K562 (cell line): ENCODE data around the gene PLCB3. TPM values are rescaled to one million over a fixed set of nuclear protein-coding genes. Genes with fewer than 3 reads are reported as not detected.

Source experiments
- ETS2 ChIP-seq: IDR thresholded peaks from 2 replicates; pipeline ENCODE4 v1.6.1; 2016; ENCODE audit warnings: borderline replicate concordance, missing genetic modification characterization, mild to moderate bottlenecking, moderate library complexity, missing compliant biosample characterization; ENCODE audit not compliant: poor library complexity, severe bottlenecking
- FOXA3 ChIP-seq, 2 experiments: fragments of 450-650 bp in 1 of 2; sonication (generic) in 1 of 2; formaldehyde crosslinking; IDR thresholded peaks in 1 of 2; conservative IDR thresholded peaks in 1 of 2; 2 replicates each; pipeline versions ENCODE4 v1.4.0 to v1.8.0; 2020 to 2022; ENCODE audit warnings: mild to moderate bottlenecking in 2 of 2, missing genetic modification reagents in 1 of 2
- KLF6 ChIP-seq: fragments of 250-450 bp; sonication (Bioruptor Pico); IDR thresholded peaks from 2 replicates; pipeline ENCODE4 v1.4.0; 2020; ENCODE audit warnings: mild to moderate bottlenecking, moderate library complexity, borderline replicate concordance
- MEIS2 ChIP-seq: fragments of 450-650 bp; IDR thresholded peaks from 2 replicates; pipeline ENCODE4 v1.6.1; 2014; ENCODE audit warnings: mild to moderate bottlenecking; ENCODE audit not compliant: partially characterized antibody
- NFIC ChIP-seq: fragments of 450-650 bp; IDR thresholded peaks from 2 replicates; pipeline ENCODE4 v1.6.1; 2017; ENCODE audit warnings: mild to moderate bottlenecking, inconsistent platforms
- NFRKB ChIP-seq: fragments of 450-650 bp; IDR thresholded peaks from 2 replicates; pipeline ENCODE4 v1.6.1; 2016; ENCODE audit warnings: low read depth
- SAFB2 ChIP-seq: fragments of 200-400 bp; formaldehyde crosslinking; IDR thresholded peaks from 2 replicates; pipeline ENCODE4 v1.6.1; 2018; ENCODE audit warnings: borderline replicate concordance, low read length, low read depth, moderate library complexity; ENCODE audit not compliant: severe bottlenecking
- TBP ChIP-seq: optimal IDR thresholded peaks from 2 replicates; pipeline ENCODE3; 2011; ENCODE audit warnings: low read depth, low read length, improper control_type of control experiment
- ZC3H11A ChIP-seq: IDR thresholded peaks from 2 replicates; pipeline ENCODE4 v1.6.1; 2012; ENCODE audit warnings: low read depth, low read length, improper control_type of control experiment
- ZFX ChIP-seq: sonication (generic); formaldehyde crosslinking; IDR thresholded peaks from 2 replicates; pipeline ENCODE4 v1.8.0; 2022; ENCODE audit warnings: mild to moderate bottlenecking, missing genetic modification reagents, moderate library complexity
- ZNF282 ChIP-seq: sonication (generic); formaldehyde crosslinking; IDR thresholded peaks from 2 replicates; pipeline ENCODE4 v1.8.1; 2023; ENCODE audit warnings: missing genetic modification reagents
- ZNF384 ChIP-seq: IDR thresholded peaks from 2 replicates; pipeline ENCODE4 v1.6.1; 2012; ENCODE audit warnings: low read depth, low read length, improper control_type of control experiment
- ZNF778 ChIP-seq: fragments of 450-650 bp; formaldehyde crosslinking; IDR thresholded peaks from 2 replicates; pipeline ENCODE4 v1.4.0; 2020; ENCODE audit warnings: mild to moderate bottlenecking, moderate library complexity
- polyA plus RNA-seq, 8 experiments: library from polyadenylated mRNA; depleted of rRNA in 4 of 8; stranded (reverse) in 5 of 8; unstranded in 3 of 8; fragments of >200 nt; fragmentation: Nextera tagmentation in 2 of 8; fragmentation: Illumina TruSeq in 1 of 8; extraction: Ambion mirVana in 2 of 8; extraction: Trizol in 1 of 8; gene quantifications; 2 replicates each; pipeline versions ENCODE4 v1.2.1 to v1.2.3, GENCODE V29; 2011 to 2014; ENCODE audit warnings: inconsistent platforms in 1 of 8, missing spikeins in 1 of 8
- total RNA-seq, 7 experiments: library from RNA; depleted of rRNA in 6 of 7; stranded (reverse); fragments of >200 nt in 6 of 7; fragmentation: Illumina TruSeq in 2 of 7; extraction: Trizol in 2 of 7; gene quantifications; 2 replicates each; pipeline versions ENCODE4 v1.2.1 to v1.2.3, GENCODE V29; 2011 to 2021; ENCODE audit warnings: low replicate concordance in 1 of 7
- TF ChIP-seq, protein P1 (sequence below): fragments of 450-650 bp; IDR thresholded peaks from 2 replicates; pipeline ENCODE4 v1.6.1; 2016; ENCODE audit warnings: missing biosample characterization, missing genetic modification characterization
- TF ChIP-seq, protein P2 (sequence below): fragments of 150-350 bp; conservative IDR thresholded peaks from 2 replicates; pipeline ENCODE4 v1.6.1; 2014; ENCODE audit warnings: low read length
- TF ChIP-seq, protein P3 (sequence below): fragments of 450-650 bp; formaldehyde crosslinking; IDR thresholded peaks from 2 replicates; pipeline ENCODE4 v1.4.0; 2020; ENCODE audit warnings: mild to moderate bottlenecking
- TF ChIP-seq, protein P4 (sequence below): fragments of 250-450 bp; sonication (Bioruptor Pico); IDR thresholded peaks from 2 replicates; pipeline ENCODE4 v1.4.0; 2020

The PLCB3 gene
- total and polyA plus RNA-seq, 9 of the 15 experiments (the other 6 are each of a cell fraction or from before 2014, with no cell fraction given), result 0.31 to 44.8 (median 14.6) TPM

DNA sequence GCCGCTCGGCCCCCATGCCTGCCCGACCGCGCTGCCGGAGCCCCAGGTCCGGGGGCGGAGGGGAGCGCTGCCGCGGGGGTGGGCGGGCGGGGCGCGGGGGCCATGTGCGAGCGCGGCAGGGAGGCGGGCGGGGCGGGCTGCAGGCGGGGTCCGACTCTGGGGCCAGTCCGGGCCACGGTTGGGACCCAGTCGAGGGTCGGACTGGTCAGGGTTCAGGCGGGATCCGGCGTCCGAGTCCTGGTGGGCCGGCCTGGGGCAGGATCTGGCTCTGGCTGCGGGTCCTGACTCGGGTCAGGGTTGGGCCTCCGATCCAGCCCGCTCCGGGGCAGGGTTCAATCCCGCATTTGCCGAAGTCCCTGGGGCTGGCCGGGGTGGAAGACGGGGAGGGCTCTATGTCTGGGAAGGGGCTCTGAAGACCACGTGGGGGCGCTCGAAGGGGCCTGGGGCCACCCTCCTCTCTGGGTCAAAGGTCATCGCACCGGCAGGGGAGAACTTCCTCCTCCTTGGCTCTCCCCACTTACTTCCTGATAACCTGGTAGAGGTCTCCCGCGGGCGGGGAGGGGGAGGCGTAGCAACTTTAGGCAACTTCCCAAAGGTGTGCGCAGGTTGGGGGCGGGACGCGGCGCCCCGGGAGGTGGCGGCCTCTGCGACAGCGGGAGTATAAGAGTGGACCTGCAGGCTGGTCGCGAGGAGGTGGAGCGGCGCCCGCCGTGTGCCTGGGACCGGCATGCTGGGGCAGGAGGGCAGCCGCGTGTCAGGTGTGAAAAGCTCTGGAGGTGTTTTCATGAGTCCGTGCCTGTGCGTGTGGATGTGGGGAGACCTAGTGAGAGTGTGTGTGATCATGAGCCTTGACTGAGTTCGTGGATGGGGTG lies 54.6 kb downstream of the PLCB3 start (continued):
- TF ChIP-seq KLF6 (CRISPR knock-in tag) (peak; percentile 4; the same call in 1 of the 2 replicates), ZNF384 (no peak), FOXA3 (CRISPR knock-in tag; conservative IDR thresholded peaks at IDR 0.05 in 1 of 2, IDR thresholded peaks at IDR 0.05 in 1 of 2) (no peak), SAFB2 (no peak), ZNF282 (CRISPR knock-in tag) (no peak), TBP (no peak), NFIC (peak; percentile 36), ZNF778 (no peak), MEIS2 (no peak), ETS2 (tag) (no peak), ZC3H11A (no peak), NFRKB (0 out of 2 replicates have a peak, but pooled peaks have one; percentile 29), ZFX (CRISPR knock-in tag) (peak; percentile 71)
- TF ChIP-seq, protein P1, sequence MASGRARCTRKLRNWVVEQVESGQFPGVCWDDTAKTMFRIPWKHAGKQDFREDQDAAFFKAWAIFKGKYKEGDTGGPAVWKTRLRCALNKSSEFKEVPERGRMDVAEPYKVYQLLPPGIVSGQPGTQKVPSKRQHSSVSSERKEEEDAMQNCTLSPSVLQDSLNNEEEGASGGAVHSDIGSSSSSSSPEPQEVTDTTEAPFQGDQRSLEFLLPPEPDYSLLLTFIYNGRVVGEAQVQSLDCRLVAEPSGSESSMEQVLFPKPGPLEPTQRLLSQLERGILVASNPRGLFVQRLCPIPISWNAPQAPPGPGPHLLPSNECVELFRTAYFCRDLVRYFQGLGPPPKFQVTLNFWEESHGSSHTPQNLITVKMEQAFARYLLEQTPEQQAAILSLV (tag), result no peak
- TF ChIP-seq, protein P2, sequence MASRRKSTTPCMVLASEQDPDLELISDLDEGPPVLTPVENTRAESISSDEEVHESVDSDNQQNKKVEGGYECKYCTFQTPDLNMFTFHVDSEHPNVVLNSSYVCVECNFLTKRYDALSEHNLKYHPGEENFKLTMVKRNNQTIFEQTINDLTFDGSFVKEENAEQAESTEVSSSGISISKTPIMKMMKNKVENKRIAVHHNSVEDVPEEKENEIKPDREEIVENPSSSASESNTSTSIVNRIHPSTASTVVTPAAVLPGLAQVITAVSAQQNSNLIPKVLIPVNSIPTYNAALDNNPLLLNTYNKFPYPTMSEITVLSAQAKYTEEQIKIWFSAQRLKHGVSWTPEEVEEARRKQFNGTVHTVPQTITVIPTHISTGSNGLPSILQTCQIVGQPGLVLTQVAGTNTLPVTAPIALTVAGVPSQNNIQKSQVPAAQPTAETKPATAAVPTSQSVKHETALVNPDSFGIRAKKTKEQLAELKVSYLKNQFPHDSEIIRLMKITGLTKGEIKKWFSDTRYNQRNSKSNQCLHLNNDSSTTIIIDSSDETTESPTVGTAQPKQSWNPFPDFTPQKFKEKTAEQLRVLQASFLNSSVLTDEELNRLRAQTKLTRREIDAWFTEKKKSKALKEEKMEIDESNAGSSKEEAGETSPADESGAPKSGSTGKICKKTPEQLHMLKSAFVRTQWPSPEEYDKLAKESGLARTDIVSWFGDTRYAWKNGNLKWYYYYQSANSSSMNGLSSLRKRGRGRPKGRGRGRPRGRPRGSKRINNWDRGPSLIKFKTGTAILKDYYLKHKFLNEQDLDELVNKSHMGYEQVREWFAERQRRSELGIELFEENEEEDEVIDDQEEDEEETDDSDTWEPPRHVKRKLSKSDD, result no peak
- TF ChIP-seq, protein P3, sequence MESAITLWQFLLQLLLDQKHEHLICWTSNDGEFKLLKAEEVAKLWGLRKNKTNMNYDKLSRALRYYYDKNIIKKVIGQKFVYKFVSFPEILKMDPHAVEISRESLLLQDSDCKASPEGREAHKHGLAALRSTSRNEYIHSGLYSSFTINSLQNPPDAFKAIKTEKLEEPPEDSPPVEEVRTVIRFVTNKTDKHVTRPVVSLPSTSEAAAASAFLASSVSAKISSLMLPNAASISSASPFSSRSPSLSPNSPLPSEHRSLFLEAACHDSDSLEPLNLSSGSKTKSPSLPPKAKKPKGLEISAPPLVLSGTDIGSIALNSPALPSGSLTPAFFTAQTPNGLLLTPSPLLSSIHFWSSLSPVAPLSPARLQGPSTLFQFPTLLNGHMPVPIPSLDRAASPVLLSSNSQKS (CRISPR knock-in tag), result no peak
- TF ChIP-seq, protein P4, sequence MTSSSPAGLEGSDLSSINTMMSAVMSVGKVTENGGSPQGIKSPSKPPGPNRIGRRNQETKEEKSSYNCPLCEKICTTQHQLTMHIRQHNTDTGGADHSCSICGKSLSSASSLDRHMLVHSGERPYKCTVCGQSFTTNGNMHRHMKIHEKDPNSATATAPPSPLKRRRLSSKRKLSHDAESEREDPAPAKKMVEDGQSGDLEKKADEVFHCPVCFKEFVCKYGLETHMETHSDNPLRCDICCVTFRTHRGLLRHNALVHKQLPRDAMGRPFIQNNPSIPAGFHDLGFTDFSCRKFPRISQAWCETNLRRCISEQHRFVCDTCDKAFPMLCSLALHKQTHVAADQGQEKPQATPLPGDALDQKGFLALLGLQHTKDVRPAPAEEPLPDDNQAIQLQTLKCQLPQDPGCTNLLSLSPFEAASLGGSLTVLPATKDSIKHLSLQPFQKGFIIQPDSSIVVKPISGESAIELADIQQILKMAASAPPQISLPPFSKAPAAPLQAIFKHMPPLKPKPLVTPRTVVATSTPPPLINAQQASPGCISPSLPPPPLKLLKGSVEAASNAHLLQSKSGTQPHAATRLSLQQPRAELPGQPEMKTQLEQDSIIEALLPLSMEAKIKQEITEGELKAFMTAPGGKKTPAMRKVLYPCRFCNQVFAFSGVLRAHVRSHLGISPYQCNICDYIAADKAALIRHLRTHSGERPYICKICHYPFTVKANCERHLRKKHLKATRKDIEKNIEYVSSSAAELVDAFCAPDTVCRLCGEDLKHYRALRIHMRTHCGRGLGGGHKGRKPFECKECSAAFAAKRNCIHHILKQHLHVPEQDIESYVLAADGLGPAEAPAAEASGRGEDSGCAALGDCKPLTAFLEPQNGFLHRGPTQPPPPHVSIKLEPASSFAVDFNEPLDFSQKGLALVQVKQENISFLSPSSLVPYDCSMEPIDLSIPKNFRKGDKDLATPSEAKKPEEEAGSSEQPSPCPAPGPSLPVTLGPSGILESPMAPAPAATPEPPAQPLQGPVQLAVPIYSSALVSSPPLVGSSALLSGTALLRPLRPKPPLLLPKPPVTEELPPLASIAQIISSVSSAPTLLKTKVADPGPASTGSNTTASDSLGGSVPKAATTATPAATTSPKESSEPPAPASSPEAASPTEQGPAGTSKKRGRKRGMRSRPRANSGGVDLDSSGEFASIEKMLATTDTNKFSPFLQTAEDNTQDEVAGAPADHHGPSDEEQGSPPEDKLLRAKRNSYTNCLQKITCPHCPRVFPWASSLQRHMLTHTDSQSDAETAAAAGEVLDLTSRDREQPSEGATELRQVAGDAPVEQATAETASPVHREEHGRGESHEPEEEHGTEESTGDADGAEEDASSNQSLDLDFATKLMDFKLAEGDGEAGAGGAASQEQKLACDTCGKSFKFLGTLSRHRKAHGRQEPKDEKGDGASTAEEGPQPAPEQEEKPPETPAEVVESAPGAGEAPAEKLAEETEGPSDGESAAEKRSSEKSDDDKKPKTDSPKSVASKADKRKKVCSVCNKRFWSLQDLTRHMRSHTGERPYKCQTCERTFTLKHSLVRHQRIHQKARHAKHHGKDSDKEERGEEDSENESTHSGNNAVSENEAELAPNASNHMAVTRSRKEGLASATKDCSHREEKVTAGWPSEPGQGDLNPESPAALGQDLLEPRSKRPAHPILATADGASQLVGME (CRISPR knock-in tag), result no peak
